Muscle of leg (tissue), 11 donors: ENCODE data around the gene KIAA1958. TPM values are rescaled to one million over a fixed set of nuclear protein-coding genes. Genes with fewer than 3 reads are reported as not detected.

ENCODE experiments used
- DNase-seq: peaks from one replicate; pipeline ENCODE4 v3.0.0; 2013
- H3K27ac ChIP-seq: one replicate; pipeline ENCODE4 v1.5.1; 2013; ENCODE audit warnings: mild to moderate bottlenecking, low read length, control low read depth
- H3K27me3 ChIP-seq: one replicate; pipeline ENCODE4 v1.6.1; 2013; ENCODE audit warnings: low read length; ENCODE audit not compliant: control insufficient read depth, insufficient read depth
- H3K36me3 ChIP-seq: one replicate; pipeline ENCODE4 v1.6.1; 2013; ENCODE audit warnings: low read length; ENCODE audit not compliant: control insufficient read depth, insufficient read depth
- H3K4me1 ChIP-seq: one replicate; pipeline ENCODE4 v1.6.1; 2013; ENCODE audit warnings: low read length; ENCODE audit not compliant: control insufficient read depth, insufficient read depth
- H3K4me3 ChIP-seq: one replicate; pipeline ENCODE4 v1.5.1; 2013; ENCODE audit warnings: low read length, control low read depth
- H3K9me3 ChIP-seq: replicated peaks from 2 replicates; pipeline ENCODE4 v1.6.1; 2013; ENCODE audit warnings: low read depth, low read length; ENCODE audit not compliant: control insufficient read depth
- WGBS: methylation state at CpG from one replicate; pipeline ENCODE4 v1.1.5; 2013; ENCODE audit warnings: missing lambda C conversion rate; ENCODE audit not compliant: insufficient coverage; 5-methylcytosine and 5-hydroxymethylcytosine counted together
- polyA plus RNA-seq, 8 donors: library from polyadenylated mRNA; unstranded; fragments of 120-200 nt; gene quantifications; one replicate each; pipeline versions ENCODE4 v1.2.1 to v1.2.3, GENCODE V29; 2013; ENCODE audit warnings: inconsistent platforms in 1 of 8, low replicate concordance in 1 of 8; ENCODE audit not compliant: insufficient read length in 8 of 8, insufficient read depth in 1 of 8
- total RNA-seq: library from RNA; stranded (reverse); fragments of 120-200 nt; gene quantifications from one replicate; pipeline ENCODE4 v1.2.4, GENCODE V29; 2013

KIAA1958 gene
- total and polyA plus RNA-seq, 9 donors, result 2.1 to 4.9 (median 3.3) TPM

DNA sequence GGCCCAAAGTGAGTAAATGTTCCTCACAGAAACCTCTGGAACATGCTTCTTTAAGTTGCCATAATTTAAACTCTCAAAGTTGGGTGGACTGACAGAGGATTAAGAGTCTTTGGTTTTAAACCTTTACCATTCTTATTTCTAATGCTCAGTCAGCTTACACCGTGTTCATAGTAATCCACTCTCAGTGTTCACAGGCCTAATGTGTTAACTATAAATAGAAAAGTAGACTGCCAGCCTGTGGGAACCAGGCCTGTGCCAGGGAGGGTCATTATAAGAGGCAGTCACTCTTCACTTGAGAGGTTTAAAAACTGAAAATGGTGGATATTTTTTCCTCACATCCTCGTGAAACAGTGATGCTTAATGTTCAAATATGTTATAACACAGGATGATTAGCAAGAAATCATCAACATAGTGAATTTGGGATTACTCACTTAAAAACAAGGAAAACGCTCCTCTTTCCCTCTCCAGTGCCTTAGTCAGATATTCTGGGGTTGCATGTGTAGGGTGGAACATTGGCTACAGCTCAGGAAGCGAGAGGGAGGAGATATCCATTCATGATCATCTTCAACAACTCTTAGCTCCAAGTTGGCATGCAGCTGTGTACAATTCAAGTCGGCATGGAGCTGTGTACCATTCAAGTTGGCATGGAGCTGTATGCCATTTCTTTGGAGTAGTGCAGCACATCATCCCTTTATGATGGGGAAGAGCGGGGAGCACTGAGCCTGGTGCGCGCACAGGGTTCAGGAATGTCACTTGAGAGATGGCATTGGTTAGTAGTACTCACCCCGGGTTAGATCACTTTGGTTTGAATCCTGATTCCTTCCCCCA, 65.8 kb downstream of the KIAA1958 start:
- 100% methylated on average over 1 of the region's 9 CpGs for WGBS
- DNase-seq, result no peak
- H3K27me3 ChIP-seq, result no peaks in the 10 kb centered on the region
- no peaks in the 10 kb centered on the region for H3K36me3 ChIP-seq
- no peak overlapping the region for H3K4me3 ChIP-seq
- peaks cover 3% of the 10 kb centered on the region for H3K4me1 ChIP-seq
- H3K27ac ChIP-seq, result peak overlapping the region; percentile 7
- H3K9me3 ChIP-seq, result no peaks in the 10 kb centered on the region

- WGBS, result no CpG with 5 or more reads among the region's 2 CpGs
- H3K4me3 ChIP-seq, result no peak overlapping the region
- DNase-seq, result no peak
- H3K27me3 ChIP-seq, result no peaks in the 10 kb centered on the region
- H3K27ac ChIP-seq, result no peak overlapping the region
- H3K9me3 ChIP-seq, result no peaks in the 10 kb centered on the region
- peaks cover 3% of the 10 kb centered on the region for H3K4me1 ChIP-seq
- no peaks in the 10 kb centered on the region for H3K36me3 ChIP-seq
Observed at GRCh38 chr9:112553256-112553826, 66.7 kb downstream of the KIAA1958 start.

GRCh38 chr9:112554516-112554915, 67.9 kb downstream of the KIAA1958 start:
- no peak overlapping the region for H3K4me3 ChIP-seq
- H3K36me3 ChIP-seq, result no peaks in the 10 kb centered on the region
- WGBS, result 67% methylated on average over 1 of the region's 1 CpG
- no peaks in the 10 kb centered on the region for H3K9me3 ChIP-seq
- no peak for DNase-seq
- H3K27me3 ChIP-seq, result no peaks in the 10 kb centered on the region
- peaks cover 3% of the 10 kb centered on the region for H3K4me1 ChIP-seq
- H3K27ac ChIP-seq, result no peak overlapping the region

DNA sequence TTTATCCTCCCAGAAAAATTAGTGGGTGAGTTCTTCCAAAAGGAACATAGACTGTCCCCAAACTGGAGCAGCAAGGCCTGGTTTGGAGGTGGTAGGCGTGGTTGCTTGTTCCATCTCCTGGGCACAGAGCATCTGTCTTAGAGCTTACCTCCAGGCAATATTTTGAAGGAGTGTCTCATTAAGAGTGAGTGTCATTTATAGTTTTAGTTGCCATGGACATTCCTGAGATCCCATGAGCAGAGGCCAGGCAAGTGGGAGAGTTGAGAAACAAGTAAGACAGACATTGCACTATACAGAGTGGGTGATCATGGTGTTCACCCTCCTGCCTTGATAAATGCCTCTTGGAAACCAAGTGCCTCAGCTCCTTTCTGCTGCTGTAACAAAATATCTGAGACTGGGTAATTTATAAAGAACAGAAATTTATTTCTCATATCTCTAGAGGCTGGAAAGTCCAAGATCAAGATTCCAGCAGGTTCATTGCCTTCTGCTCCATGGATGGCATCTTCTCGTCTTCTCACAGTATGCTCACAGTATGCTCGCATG, 68.5 kb downstream of the KIAA1958 start:
- Histone ChIP-seq H3K36me3 (no peaks in the 10 kb centered on the region), H3K4me1 (peaks cover 3% of the 10 kb centered on the region), H3K27me3 (no peaks in the 10 kb centered on the region), H3K9me3 (no peaks in the 10 kb centered on the region), H3K27ac (no peak overlapping the region), H3K4me3 (no peak overlapping the region)
- WGBS, result 100% methylated on average over 2 of the region's 3 CpGs
- no peak for DNase-seq

DNA sequence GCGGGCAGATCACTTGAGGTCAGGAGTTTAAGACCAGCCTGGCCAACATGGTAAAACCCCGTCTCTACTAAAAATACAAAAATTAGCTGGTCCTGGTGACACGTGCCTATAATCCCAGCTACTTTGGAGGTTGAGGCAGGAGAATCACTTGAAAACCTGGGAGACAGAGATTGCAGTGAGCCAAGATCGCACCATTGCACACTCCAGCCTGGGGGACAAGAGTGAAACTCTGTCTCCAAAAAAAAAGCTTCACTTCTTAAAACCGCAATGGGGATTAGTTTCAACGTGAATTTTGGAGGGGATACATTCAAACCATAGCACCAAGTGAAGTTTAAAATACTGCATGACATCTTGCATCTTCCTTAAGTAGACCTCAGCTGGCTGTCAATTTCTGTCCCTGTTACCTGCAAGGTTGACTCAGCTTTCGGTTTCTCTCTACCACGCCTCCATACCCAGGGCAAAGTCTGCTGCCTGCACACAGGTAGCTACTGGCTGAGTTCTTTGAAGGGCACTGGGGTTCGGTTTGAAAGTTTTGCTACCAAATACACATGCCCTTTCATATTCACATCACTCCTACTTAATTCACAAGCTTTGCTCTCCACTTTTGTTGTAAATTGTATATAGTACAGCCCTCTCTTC, 69.3 kb downstream of the KIAA1958 start:
- Histone ChIP-seq H3K4me1 (peaks cover 3% of the 10 kb centered on the region), H3K27me3 (no peaks in the 10 kb centered on the region), H3K27ac (no peak overlapping the region), H3K36me3 (no peaks in the 10 kb centered on the region), H3K4me3 (no peak overlapping the region), H3K9me3 (no peaks in the 10 kb centered on the region)
- WGBS, result 89% methylated on average over 3 of the region's 9 CpGs
- no peak for DNase-seq

DNA sequence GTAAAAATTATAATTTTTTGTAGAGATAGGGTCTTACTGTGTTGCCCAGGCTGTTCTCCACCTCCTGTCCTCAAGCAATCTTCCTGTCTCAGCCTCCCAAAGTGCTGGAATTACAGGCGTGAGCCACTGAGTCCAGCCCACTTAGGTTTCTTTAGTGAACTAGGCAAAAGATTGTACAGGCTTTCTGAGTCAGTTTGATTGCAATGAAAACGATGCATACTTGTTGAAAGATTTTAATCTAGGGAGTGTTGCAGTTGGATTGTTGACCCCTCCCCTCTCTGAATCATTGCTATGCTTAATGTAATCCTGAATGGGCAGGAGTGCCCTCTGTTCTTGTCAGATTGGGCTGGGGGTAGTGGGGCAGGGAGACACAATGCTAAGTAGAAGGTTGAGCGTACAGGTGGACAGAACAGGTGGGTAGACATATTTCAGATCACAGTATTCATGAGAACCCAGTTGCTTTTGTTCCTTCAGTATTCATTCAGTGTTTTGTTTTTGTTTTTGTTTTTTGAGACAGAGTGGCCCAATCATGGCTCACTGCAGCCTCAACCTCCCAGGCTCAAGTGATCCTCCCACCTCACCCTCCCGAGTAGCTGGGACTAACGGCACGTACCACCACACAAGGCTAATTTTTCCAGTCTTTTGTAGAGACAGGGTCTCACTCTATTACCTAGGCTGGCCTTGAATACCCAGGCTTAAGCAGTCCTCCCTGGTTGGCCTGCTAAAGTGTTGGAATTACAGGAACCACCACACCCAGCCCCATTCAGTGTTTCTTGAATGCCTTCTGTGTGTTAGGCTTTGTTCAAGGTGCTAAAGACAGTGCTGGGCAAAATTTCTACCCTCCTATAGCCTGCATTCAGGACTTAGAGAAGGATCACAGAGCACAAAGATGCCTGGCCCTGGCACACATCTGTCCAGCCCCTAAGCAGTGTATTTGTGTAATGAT, 70.1 kb downstream of the KIAA1958 start:
- H3K27ac ChIP-seq, result no peak overlapping the region

DNA sequence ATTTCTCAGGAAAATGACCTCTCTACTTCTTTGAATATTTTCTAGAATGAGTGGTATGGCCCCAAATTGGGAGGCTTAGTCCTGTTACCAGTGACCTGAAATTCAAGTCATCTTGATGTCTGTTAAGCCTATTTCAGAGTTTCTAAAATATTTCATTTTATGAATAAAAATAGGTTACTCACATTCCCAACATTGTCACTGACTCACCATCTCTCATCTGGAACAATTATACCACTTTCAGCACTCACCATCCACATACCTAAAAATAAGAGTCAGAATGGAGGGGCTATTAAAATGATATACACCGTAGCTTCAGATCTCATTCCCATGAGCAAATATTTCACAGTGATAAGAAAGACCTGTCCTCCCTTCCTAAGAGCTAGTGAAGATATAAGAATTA, 71.8 kb downstream of the KIAA1958 start:
- no CpG with 5 or more reads among the region's 1 CpG for WGBS

More for the DNA sequence above, 70.1 kb downstream of the KIAA1958 start:
- DNase-seq, result no peak
- Histone ChIP-seq H3K4me3 (no peak overlapping the region), H3K4me1 (peaks cover 3% of the 10 kb centered on the region), H3K36me3 (no peaks in the 10 kb centered on the region), H3K27me3 (no peaks in the 10 kb centered on the region), H3K9me3 (no peaks in the 10 kb centered on the region)
- WGBS, result no CpG with 5 or more reads among the region's 6 CpGs

DNA sequence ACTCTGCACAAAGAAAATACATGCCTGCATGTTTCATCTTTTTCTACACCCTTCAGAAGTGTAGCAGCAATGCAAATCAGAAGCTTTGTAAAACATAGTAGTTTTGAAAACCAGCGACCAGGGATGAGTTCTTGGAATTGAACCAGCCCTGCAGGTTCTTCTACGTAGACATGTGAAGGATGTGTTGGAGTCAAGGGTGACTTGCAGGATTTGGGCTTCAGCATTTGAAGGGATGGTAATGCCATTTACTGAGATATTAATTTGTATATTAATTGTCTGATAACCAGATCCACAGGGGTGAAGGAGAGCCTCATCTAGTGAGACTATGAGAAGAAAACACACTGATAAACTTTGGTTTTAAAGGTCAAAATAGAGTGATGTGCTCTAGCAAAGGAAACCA, 72.4 kb downstream of the KIAA1958 start:
- Histone ChIP-seq H3K36me3 (no peaks in the 10 kb centered on the region), H3K4me3 (no peak overlapping the region), H3K4me1 (no peaks in the 10 kb centered on the region), H3K27me3 (no peaks in the 10 kb centered on the region), H3K27ac (no peak overlapping the region), H3K9me3 (peaks cover under 1% of the 10 kb centered on the region)
- no peak for DNase-seq
- WGBS, result 67% methylated on average over 1 of the region's 2 CpGs

More for the DNA sequence above, 71.8 kb downstream of the KIAA1958 start:
- Histone ChIP-seq H3K4me1 (no peaks in the 10 kb centered on the region), H3K4me3 (no peak overlapping the region), H3K36me3 (no peaks in the 10 kb centered on the region), H3K27ac (no peak overlapping the region), H3K27me3 (no peaks in the 10 kb centered on the region), H3K9me3 (no peaks in the 10 kb centered on the region)
- no peak for DNase-seq

- peaks cover 5% of the 10 kb centered on the region for H3K9me3 ChIP-seq
- no peaks in the 10 kb centered on the region for H3K27me3 ChIP-seq
- H3K4me3 ChIP-seq, result no peak overlapping the region
- DNase-seq, result no peak
- no CpG with 5 or more reads among the region's 5 CpGs for WGBS
- no peaks in the 10 kb centered on the region for H3K36me3 ChIP-seq
- H3K4me1 ChIP-seq, result no peaks in the 10 kb centered on the region
- no peak overlapping the region for H3K27ac ChIP-seq
Observed at GRCh38 chr9:112559629-112560413, 73.2 kb downstream of the KIAA1958 start.
